Cardiac muscle cell (in vitro differentiated cells and primary cell): ENCODE data around the gene ZNF772. TPM values are rescaled to one million over a fixed set of nuclear protein-coding genes. Genes with fewer than 3 reads are reported as not detected.

Source experiments
- DNase-seq, 2 donors: peaks; one replicate each; pipeline versions ENCODE4 v3.0.0 to v3.0.0-alpha.2; 2010 to 2017; ENCODE audit warnings: low read depth in 1 of 2, low spot score in 1 of 2
- H3K27ac ChIP-seq: fragments of 200-600 bp; sonication (generic); 2 replicates; pipeline ENCODE4 v1.5.1; 2016
- H3K27me3 ChIP-seq: fragments of 200-600 bp; sonication (generic); 2 replicates; pipeline ENCODE4 v1.6.0; 2016; ENCODE audit warnings: control low read depth
- H3K36me3 ChIP-seq: fragments of 200-600 bp; sonication (generic); 2 replicates; pipeline ENCODE4 v1.5.1; 2016; ENCODE audit warnings: control low read depth
- H3K4me1 ChIP-seq: fragments of 200-600 bp; sonication (generic); 2 replicates; pipeline ENCODE4 v1.8.1; 2017; ENCODE audit warnings: low read depth, mild to moderate bottlenecking, mixed run types
- H3K4me3 ChIP-seq: fragments of 200-600 bp; sonication (generic); 2 replicates; pipeline ENCODE4 v1.5.1; 2016; ENCODE audit warnings: mild to moderate bottlenecking
- H3K9me3 ChIP-seq: fragments of 200-600 bp; sonication (generic); 2 replicates; pipeline ENCODE4 v1.5.1; 2017; ENCODE audit warnings: low read depth, mild to moderate bottlenecking, control low read depth
- polyA plus RNA-seq: library from polyadenylated mRNA; unstranded; fragments of >200 nt; fragmentation: Nextera tagmentation; extraction: Ambion mirVana; gene quantifications from 2 replicates; pipeline ENCODE4 v1.2.1, GENCODE V29; 2016
- total RNA-seq: library from RNA; depleted of rRNA; stranded (reverse); fragments of >200 nt; gene quantifications from 2 replicates; pipeline ENCODE4 v1.2.3, GENCODE V29; 2016
- TF ChIP-seq, protein P1 (sequence below): IDR thresholded peaks from 2 replicates; pipeline ENCODE4 v1.5.1; 2012; ENCODE audit warnings: low read depth, mild to moderate bottlenecking, low read length

ZNF772 gene
- total and polyA plus RNA-seq, 2 experiments from 2014 or later, result 13.6 to 32.6 TPM

DNA sequence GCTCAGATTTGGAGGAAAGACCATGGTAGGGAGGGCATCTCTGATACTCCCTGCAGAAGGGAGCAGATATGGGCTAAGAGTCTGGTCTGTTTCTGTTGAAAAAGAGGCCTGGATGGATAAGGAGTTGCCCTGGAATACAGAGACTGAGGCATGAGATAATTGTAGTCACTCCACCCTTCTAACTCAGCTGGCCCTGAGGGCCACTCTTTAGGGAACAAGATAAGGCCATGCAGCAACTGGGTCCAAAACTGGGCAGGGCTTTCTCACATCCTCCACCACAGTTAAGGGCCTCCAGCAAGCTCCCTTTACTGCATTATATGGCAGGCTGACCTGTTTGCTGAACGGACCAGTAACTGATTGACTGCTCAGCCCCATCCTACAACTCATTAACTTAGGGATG lies 40.9 kb downstream of the ZNF772 start:
- H3K4me3 ChIP-seq, result peak overlapping the region; percentile 68
- TF ChIP-seq, protein P1, sequence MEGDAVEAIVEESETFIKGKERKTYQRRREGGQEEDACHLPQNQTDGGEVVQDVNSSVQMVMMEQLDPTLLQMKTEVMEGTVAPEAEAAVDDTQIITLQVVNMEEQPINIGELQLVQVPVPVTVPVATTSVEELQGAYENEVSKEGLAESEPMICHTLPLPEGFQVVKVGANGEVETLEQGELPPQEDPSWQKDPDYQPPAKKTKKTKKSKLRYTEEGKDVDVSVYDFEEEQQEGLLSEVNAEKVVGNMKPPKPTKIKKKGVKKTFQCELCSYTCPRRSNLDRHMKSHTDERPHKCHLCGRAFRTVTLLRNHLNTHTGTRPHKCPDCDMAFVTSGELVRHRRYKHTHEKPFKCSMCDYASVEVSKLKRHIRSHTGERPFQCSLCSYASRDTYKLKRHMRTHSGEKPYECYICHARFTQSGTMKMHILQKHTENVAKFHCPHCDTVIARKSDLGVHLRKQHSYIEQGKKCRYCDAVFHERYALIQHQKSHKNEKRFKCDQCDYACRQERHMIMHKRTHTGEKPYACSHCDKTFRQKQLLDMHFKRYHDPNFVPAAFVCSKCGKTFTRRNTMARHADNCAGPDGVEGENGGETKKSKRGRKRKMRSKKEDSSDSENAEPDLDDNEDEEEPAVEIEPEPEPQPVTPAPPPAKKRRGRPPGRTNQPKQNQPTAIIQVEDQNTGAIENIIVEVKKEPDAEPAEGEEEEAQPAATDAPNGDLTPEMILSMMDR, result no peak
- no peaks in the 10 kb centered on the region for H3K36me3 ChIP-seq
- peak overlapping the region; percentile 47 for H3K27ac ChIP-seq
- DNase-seq, result no peak
- H3K4me1 ChIP-seq, result peaks cover 14% of the 10 kb centered on the region
- H3K9me3 ChIP-seq, result no peaks in the 10 kb centered on the region
- no peaks in the 10 kb centered on the region for H3K27me3 ChIP-seq

DNA sequence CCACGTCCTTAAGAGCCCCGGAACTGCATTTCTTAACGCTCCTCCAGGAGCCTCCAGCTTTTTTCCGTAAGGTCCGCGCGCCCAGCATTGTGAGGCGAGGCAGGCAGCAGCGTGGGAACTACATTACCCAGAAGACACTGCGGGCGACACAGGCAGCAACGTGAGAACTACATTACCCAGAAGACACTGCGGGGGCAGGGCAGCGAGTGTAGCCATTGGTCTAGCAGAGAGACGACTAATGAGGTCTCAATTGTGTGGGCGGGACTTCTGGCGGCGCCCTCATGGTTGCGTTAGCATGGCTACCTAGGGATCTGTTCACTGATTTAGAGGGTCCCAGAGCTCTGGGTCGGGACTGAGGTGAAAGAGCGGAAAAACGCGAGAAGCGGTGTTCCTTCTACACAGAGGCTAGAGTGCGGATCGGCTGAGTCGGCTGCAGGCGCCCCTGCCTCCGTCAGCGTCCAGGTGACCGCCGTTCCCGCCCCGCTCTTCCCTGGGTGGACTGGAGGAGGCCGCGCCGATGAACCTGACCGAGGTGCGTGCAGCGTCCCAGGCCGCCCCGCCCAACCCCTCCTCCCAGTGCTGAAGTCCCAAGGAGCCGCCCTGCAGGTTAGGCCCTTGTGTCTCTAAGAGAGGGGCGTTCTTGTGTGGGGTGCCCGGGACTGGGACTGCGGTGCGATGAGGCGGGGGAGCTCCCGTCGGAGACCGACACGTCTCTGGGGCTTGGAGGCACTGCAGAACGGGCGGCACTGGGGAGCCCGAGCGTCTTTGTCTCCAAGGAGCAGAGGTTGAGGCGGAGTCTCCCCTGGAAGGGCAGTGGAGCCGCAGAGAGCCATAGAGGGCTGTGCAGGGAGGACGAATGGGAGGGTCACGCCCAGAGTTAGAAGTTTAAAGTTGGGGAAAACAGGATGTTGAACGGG lies 42.0 kb downstream of the ZNF772 start, which contains the start of gene ZNF749:
Gene ZNF749, plus strand, starts transcription at position 264 of the 917 bp plus-strand sequence. Its CDS starts 254 bp downstream, at position 518.
- Histone ChIP-seq H3K27ac (peak within 1 kb of the TSS; percentile 47), H3K4me1 (peaks cover 14% of the 10 kb centered on the region), H3K36me3 (no peaks in the 10 kb centered on the region), H3K27me3 (no peaks in the 10 kb centered on the region), H3K9me3 (no peaks in the 10 kb centered on the region), H3K4me3 (peak within 1 kb of the TSS; percentile 68)
- TF ChIP-seq, protein P1, result no peak
- DNase-seq, result peak; percentile 99

DNA sequence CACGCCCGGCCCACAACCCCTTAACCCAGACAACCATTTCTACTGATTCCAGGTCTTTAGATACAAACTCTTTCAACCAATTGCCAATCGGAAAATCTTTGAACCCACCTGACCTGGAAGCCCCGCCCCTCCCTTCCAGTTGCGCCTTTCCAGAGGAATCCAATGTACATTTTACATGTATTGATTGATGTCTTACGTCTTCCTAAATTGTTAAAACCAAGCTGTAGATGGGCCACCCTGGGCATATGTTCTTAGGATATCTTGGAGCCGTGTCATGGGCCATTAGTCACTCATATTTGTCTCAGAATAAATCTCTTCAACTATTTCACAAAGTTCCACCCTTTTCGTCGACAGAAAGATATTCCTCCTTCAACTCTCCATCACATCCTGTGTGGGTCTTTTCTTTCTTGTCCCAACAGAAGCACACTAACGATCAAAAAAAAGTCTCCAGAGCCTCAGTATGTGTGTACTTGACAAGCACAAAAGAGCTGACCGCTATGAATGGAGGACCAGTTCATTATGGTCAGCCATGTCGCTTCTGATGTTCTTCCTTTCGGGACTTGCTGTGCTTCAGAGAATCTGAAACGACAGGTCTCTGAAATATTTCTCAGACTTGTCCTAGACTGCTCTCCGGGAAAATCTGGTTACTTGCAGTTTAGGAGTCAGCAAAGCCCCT lies 42.8 kb downstream of the ZNF772 start:
- Histone ChIP-seq H3K27ac (no peak overlapping the region), H3K36me3 (no peaks in the 10 kb centered on the region), H3K9me3 (no peaks in the 10 kb centered on the region), H3K27me3 (no peaks in the 10 kb centered on the region), H3K4me1 (peaks cover 14% of the 10 kb centered on the region), H3K4me3 (peak overlapping the region; percentile 68)
- TF ChIP-seq, protein P1, result no peak
- DNase-seq, result no peak

DNA sequence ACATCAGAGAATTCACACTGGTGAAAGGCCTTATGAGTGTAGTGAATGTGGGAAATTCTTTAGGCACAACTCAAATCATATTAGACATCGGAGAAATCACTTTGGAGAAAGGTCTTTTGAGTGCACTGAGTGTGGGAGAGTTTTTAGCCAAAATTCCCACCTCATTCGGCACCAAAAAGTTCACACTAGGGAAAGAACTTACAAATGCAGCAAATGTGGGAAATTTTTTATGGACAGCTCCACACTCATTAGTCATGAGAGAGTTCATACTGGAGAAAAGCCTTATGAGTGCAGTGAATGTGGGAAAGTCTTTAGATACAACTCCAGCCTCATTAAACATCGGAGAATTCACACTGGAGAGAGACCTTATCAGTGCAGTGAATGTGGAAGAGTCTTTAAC lies 56.3 kb downstream of the ZNF772 start:
- Histone ChIP-seq H3K27me3 (no peaks in the 10 kb centered on the region), H3K4me1 (no peaks in the 10 kb centered on the region), H3K9me3 (no peaks in the 10 kb centered on the region), H3K4me3 (no peak overlapping the region), H3K36me3 (peaks cover 16% of the 10 kb centered on the region), H3K27ac (no peak overlapping the region)
- DNase-seq, result no peak
- TF ChIP-seq, protein P1, result no peak

DNA sequence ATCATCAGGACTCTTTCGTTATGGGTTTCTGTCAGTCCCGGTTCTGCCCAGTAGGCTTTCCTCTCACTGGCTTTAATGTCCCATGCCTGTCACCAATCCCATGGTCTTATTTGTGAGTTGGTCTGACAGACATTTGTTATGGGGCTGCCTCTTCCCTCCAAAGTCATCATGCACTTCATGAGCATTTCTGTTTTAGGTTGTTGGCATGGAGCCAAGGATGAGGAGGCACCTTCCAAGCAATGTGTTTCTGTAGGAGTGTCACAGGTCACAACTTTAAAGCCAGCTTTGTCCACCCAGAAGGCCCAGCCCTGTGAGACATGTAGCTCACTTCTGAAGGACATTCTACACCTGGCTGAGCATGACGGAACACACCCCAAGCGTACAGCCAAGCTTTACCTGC lies 57.9 kb downstream of the ZNF772 start:
- TF ChIP-seq, protein P1, result no peak
- no peaks in the 10 kb centered on the region for H3K9me3 ChIP-seq
- no peaks in the 10 kb centered on the region for H3K27me3 ChIP-seq
- DNase-seq, result no peak
- no peak overlapping the region for H3K4me3 ChIP-seq
- H3K36me3 ChIP-seq, result peaks cover 16% of the 10 kb centered on the region
- H3K4me1 ChIP-seq, result no peaks in the 10 kb centered on the region
- no peak overlapping the region for H3K27ac ChIP-seq

Other genes starting within 250 kb of the ZNF772 start
- gene AURKC, start 246.5 kb downstream of the ZNF772 start, total RNA-seq, result 0.46 and 1.3 TPM in 2 replicates
- gene AURKC, start 246.5 kb downstream of the ZNF772 start, polyA plus RNA-seq, result 2.9 TPM in 1 of 2 replicates, not detected in the other
- 13.7 and 20.2 TPM in 2 replicates for gene ZNF805, start 236.9 kb downstream of the ZNF772 start, total RNA-seq
- 4.8 TPM in 2 replicates for gene ZNF805, start 236.9 kb downstream of the ZNF772 start, polyA plus RNA-seq
- gene ZNF460, start 197.1 kb downstream of the ZNF772 start, total RNA-seq, result 28.0 and 59.4 TPM in 2 replicates
- 1.8 and 5.9 TPM in 2 replicates for gene ZNF460, start 197.1 kb downstream of the ZNF772 start, polyA plus RNA-seq
- gene ZNF543, start 157.1 kb downstream of the ZNF772 start, total RNA-seq, result 9.9 and 12.3 TPM in 2 replicates
- gene ZNF543, start 157.1 kb downstream of the ZNF772 start, polyA plus RNA-seq, result 3.4 and 7.3 TPM in 2 replicates
- 8.0 and 9.0 TPM in 2 replicates for gene ZNF304, start 126.3 kb downstream of the ZNF772 start, total RNA-seq
- gene ZNF304, start 126.3 kb downstream of the ZNF772 start, polyA plus RNA-seq, result 6.2 and 6.7 TPM in 2 replicates
- gene TRAPPC2B, start 114.0 kb downstream of the ZNF772 start, total RNA-seq, result 15.1 and 26.4 TPM in 2 replicates
- gene TRAPPC2B, start 114.0 kb downstream of the ZNF772 start, polyA plus RNA-seq, result 34.6 and 39.3 TPM in 2 replicates
- 1.8 and 7.2 TPM in 2 replicates for gene ZNF547, start 114.0 kb downstream of the ZNF772 start, total RNA-seq
- gene ZNF547, start 114.0 kb downstream of the ZNF772 start, polyA plus RNA-seq, result 0.65 and 0.66 TPM in 2 replicates
- gene ZNF548, start 87.7 kb downstream of the ZNF772 start, total RNA-seq, result 37.9 and 38.2 TPM in 2 replicates
- gene ZNF548, start 87.7 kb downstream of the ZNF772 start, polyA plus RNA-seq, result 11.4 and 15.9 TPM in 2 replicates
- 5.8 and 13.0 TPM in 2 replicates for gene ZNF17, start 66.4 kb downstream of the ZNF772 start, total RNA-seq
- 4.2 and 7.1 TPM in 2 replicates for gene ZNF17, start 66.4 kb downstream of the ZNF772 start, polyA plus RNA-seq
- gene ZNF749, start 42.2 kb downstream of the ZNF772 start, total RNA-seq, result 11.8 and 13.7 TPM in 2 replicates
- gene ZNF749, start 42.2 kb downstream of the ZNF772 start, polyA plus RNA-seq, result 16.6 and 28.8 TPM in 2 replicates
- gene VN1R1, start 20.4 kb downstream of the ZNF772 start, total RNA-seq, result 1.2 and 2.3 TPM in 2 replicates
- gene VN1R1, start 20.4 kb downstream of the ZNF772 start, polyA plus RNA-seq, result 2.9 and 4.1 TPM in 2 replicates
- 14.0 and 36.2 TPM in 2 replicates for gene ZNF419, start 10.2 kb upstream of the ZNF772 start, total RNA-seq
- 11.3 and 15.8 TPM in 2 replicates for gene ZNF419, start 10.2 kb upstream of the ZNF772 start, polyA plus RNA-seq
- 25.4 and 34.2 TPM in 2 replicates for gene ZNF773, start 22.4 kb upstream of the ZNF772 start, total RNA-seq
- 12.4 and 13.3 TPM in 2 replicates for gene ZNF773, start 22.4 kb upstream of the ZNF772 start, polyA plus RNA-seq
- gene ZNF549, start 49.8 kb upstream of the ZNF772 start, total RNA-seq, result 5.0 and 7.5 TPM in 2 replicates
- 7.5 and 10.1 TPM in 2 replicates for gene ZNF549, start 49.8 kb upstream of the ZNF772 start, polyA plus RNA-seq
- gene ZNF550, start 82.3 kb upstream of the ZNF772 start, total RNA-seq, result 42.6 and 62.4 TPM in 2 replicates
- 9.8 and 9.9 TPM in 2 replicates for gene ZNF550, start 82.3 kb upstream of the ZNF772 start, polyA plus RNA-seq
- gene ZNF416, start 101.3 kb upstream of the ZNF772 start, total RNA-seq, result 6.8 and 7.8 TPM in 2 replicates
- gene ZNF416, start 101.3 kb upstream of the ZNF772 start, polyA plus RNA-seq, result 6.2 and 7.6 TPM in 2 replicates
- 16.0 and 18.2 TPM in 2 replicates for gene ZIK1, start 106.6 kb upstream of the ZNF772 start, total RNA-seq
- 11.7 and 13.9 TPM in 2 replicates for gene ZIK1, start 106.6 kb upstream of the ZNF772 start, polyA plus RNA-seq
- gene ZNF530, start 122.3 kb upstream of the ZNF772 start, total RNA-seq, result 7.1 and 9.3 TPM in 2 replicates
- 6.4 and 6.5 TPM in 2 replicates for gene ZNF530, start 122.3 kb upstream of the ZNF772 start, polyA plus RNA-seq
- gene ZNF134, start 136.7 kb upstream of the ZNF772 start, total RNA-seq, result 55.0 and 76.0 TPM in 2 replicates
- 18.6 and 27.4 TPM in 2 replicates for gene ZNF134, start 136.7 kb upstream of the ZNF772 start, polyA plus RNA-seq
- gene ZNF211, start 155.6 kb upstream of the ZNF772 start, total RNA-seq, result 25.4 and 30.0 TPM in 2 replicates
- gene ZNF211, start 155.6 kb upstream of the ZNF772 start, polyA plus RNA-seq, result 22.6 and 38.5 TPM in 2 replicates
- gene ZSCAN4, start 191.4 kb upstream of the ZNF772 start, total RNA-seq, result not detected in 2 replicates
- not detected in 2 replicates for gene ZSCAN4, start 191.4 kb upstream of the ZNF772 start, polyA plus RNA-seq
- gene ZNF551, start 204.4 kb upstream of the ZNF772 start, total RNA-seq, result 9.9 and 11.8 TPM in 2 replicates
- gene ZNF551, start 204.4 kb upstream of the ZNF772 start, polyA plus RNA-seq, result 4.0 and 4.4 TPM in 2 replicates
- 14.0 and 20.1 TPM in 2 replicates for gene ZNF154, start 231.6 kb upstream of the ZNF772 start, total RNA-seq
- 11.1 and 16.3 TPM in 2 replicates for gene ZNF154, start 231.6 kb upstream of the ZNF772 start, polyA plus RNA-seq